HCT116 (cell line): ENCODE results near the gene COQ8B. TPM values are rescaled to one million over a fixed set of nuclear protein-coding genes. Genes with fewer than 3 reads are reported as not detected.

Experiments used
- ATAC-seq: fragments of 200-7000 bp; cut with Tn5 transposase; 2 replicates; pipeline ENCODE4 v1.9.1; 2020; ENCODE audit warnings: mild to moderate bottlenecking, moderate library complexity
- BruUV-seq: library from RNA; stranded (reverse); fragments of 400-500 nt; replicated peaks from 2 replicates; lab custom pipeline; 2021; lab: Mats Ljungman, UMichigan
- CTCF ChIA-PET: fragments of 300-600 bp; sonication (Branson Sonifier 250); formaldehyde crosslinking; loops from one replicate; lab custom pipeline; 2021; ENCODE audit warnings: antibody characterized with exemption; lab: Charles Lee
- POLR2A ChIA-PET: fragments of 300-600, 350-600 bp; sonication (Branson Sonifier 250); formaldehyde crosslinking; loops from one replicate; lab custom pipeline; 2021; ENCODE audit warnings: antibody characterized with exemption; lab: Charles Lee
- RAD21 ChIA-PET, 2 experiments: fragments of 300-600 bp; sonication (Branson Sonifier 250); formaldehyde crosslinking; loops; one replicate each; lab custom pipeline; 2023; ENCODE audit warnings: low total read pairs in 2 of 2; ENCODE audit not compliant: uncharacterized antibody in 2 of 2, unreplicated experiment in 2 of 2, low non-redundant PET in 1 of 2; lab: Charles Lee
- DNase-seq: peaks from one replicate; pipeline ENCODE4 v3.0.0-alpha.2; 2010; ENCODE audit warnings: low read depth, low spot score
- H2AFZ ChIP-seq: fragments of 200-600 bp; shearing (Covaris generic), sonication (generic); 2 replicates; pipeline ENCODE4 v1.6.1; 2017; ENCODE audit warnings: low read depth, mixed run types, mixed read lengths, antibody characterized with exemption, low read length; ENCODE audit not compliant: poor library complexity, severe bottlenecking
- H3K27ac ChIP-seq: 2 replicates; pipeline ENCODE4 v1.5.1; 2012; ENCODE audit warnings: low read depth, low read length
- H3K27me3 ChIP-seq: fragments of 200-600 bp; sonication (generic); 2 replicates; pipeline ENCODE4 v1.6.1; 2016; ENCODE audit warnings: mixed run types, low read length, mixed read lengths; ENCODE audit not compliant: insufficient read depth
- H3K36me3 ChIP-seq, 2 experiments: fragments of 200-500 bp in 1 of 2; fragments of 200-600 bp in 1 of 2; sonication (Bioruptor generic) in 1 of 2; sonication (generic) in 1 of 2; 2 replicates each; pipeline versions ENCODE4 v1.5.1 to v1.6.1; 2014 to 2016; ENCODE audit warnings: low read length in 2 of 2, inconsistent platforms in 1 of 2, mixed read lengths in 1 of 2, mixed run types in 1 of 2; ENCODE audit not compliant: insufficient read depth in 2 of 2, control insufficient read depth in 1 of 2
- H3K4me1 ChIP-seq, 2 experiments: fragments of 200-600 bp in 1 of 2; sonication (generic) in 1 of 2; 2 replicates each; pipeline versions ENCODE4 v1.5.1 to v1.6.1; 2012 to 2017; ENCODE audit warnings: low read length in 2 of 2, inconsistent platforms in 1 of 2, mild to moderate bottlenecking in 1 of 2, mixed read lengths in 1 of 2, mixed run types in 1 of 2, moderate library complexity in 1 of 2; ENCODE audit not compliant: insufficient read depth in 2 of 2, control insufficient read depth in 1 of 2
- H3K4me2 ChIP-seq: fragments of 200-600 bp; sonication (generic); 2 replicates; pipeline ENCODE4 v1.6.1; 2017; ENCODE audit warnings: mixed run types, low read length, mixed read lengths
- H3K4me3 ChIP-seq, 2 experiments: fragments of 200-600 bp in 1 of 2; sonication (generic) in 1 of 2; replicated peaks in 1 of 2; 2 replicates each; pipeline ENCODE4 v1.5.1; 2011 to 2016; ENCODE audit warnings: low read length in 2 of 2, control low read depth in 1 of 2, low read depth in 1 of 2, mild to moderate bottlenecking in 1 of 2, mixed read lengths in 1 of 2, mixed run types in 1 of 2
- H3K79me2 ChIP-seq: fragments of 200-600 bp; sonication (generic); 2 replicates; pipeline ENCODE4 v1.6.1; 2017; ENCODE audit warnings: mild to moderate bottlenecking, mixed run types, low read length, moderate library complexity, mixed read lengths; ENCODE audit not compliant: insufficient read depth
- H3K9ac ChIP-seq: fragments of 200-600 bp; sonication (generic); 2 replicates; pipeline ENCODE4 v1.6.1; 2016; ENCODE audit warnings: low read length, mixed read lengths
- H3K9me2 ChIP-seq: fragments of 200-600 bp; sonication (generic), shearing (Covaris generic); 2 replicates; pipeline ENCODE4 v1.6.1; 2017; ENCODE audit warnings: mixed run types, mild to moderate bottlenecking, moderate library complexity; ENCODE audit not compliant: insufficient read depth
- H3K9me3 ChIP-seq, 2 experiments: fragments of 200-500 bp in 1 of 2; fragments of 200-600 bp in 1 of 2; sonication (Bioruptor generic) in 1 of 2; sonication (generic) in 1 of 2; 2 replicates each; pipeline ENCODE4 v1.6.1; 2014 to 2017; ENCODE audit warnings: low read length in 2 of 2, mixed read lengths in 2 of 2, inconsistent platforms in 1 of 2, low read depth in 1 of 2, mild to moderate bottlenecking in 1 of 2, mixed run types in 1 of 2, moderate library complexity in 1 of 2; ENCODE audit not compliant: control insufficient read depth in 1 of 2, insufficient read depth in 1 of 2
- H4K20me1 ChIP-seq: fragments of 200-600 bp; sonication (generic), shearing (Covaris generic); 2 replicates; pipeline ENCODE4 v1.6.1; 2017; ENCODE audit warnings: mixed run types, mild to moderate bottlenecking, moderate library complexity; ENCODE audit not compliant: insufficient read depth
- ELF1 ChIP-seq: IDR thresholded peaks from 2 replicates; pipeline ENCODE4 v1.6.1; 2012; ENCODE audit warnings: low read depth, borderline replicate concordance
- EZH2phosphoT487 ChIP-seq: fragments of 200-600 bp; IDR thresholded peaks from 2 replicates; pipeline ENCODE4 v1.6.1; 2018; ENCODE audit warnings: antibody characterized with exemption, borderline replicate concordance
- FOSL1 ChIP-seq: IDR thresholded peaks from 2 replicates; pipeline ENCODE4 v1.6.1; 2012; ENCODE audit warnings: low read depth
- POLR2A ChIP-seq: IDR thresholded peaks from 2 replicates; pipeline ENCODE4 v1.7.0; 2011; ENCODE audit warnings: borderline replicate concordance; ENCODE audit not compliant: insufficient read depth, insufficient read length; ENCODE audit errors: extremely low read depth
- POLR2AphosphoS5 ChIP-seq: IDR thresholded peaks from 2 replicates; pipeline ENCODE4 v1.6.1; 2011; ENCODE audit warnings: mild to moderate bottlenecking, low read depth, low read length, moderate library complexity
- RAD21 ChIP-seq: IDR thresholded peaks from 2 replicates; pipeline ENCODE4 v1.6.1; 2012; ENCODE audit warnings: low read depth, mild to moderate bottlenecking
- SP1 ChIP-seq: IDR thresholded peaks from 2 replicates; pipeline ENCODE4 v1.6.1; 2012; ENCODE audit warnings: low read depth
- SRF ChIP-seq: IDR thresholded peaks from 2 replicates; pipeline ENCODE4 v1.6.1; 2012; ENCODE audit warnings: low read depth
- TCF7L2 ChIP-seq: IDR thresholded peaks from 2 replicates; pipeline ENCODE4 v1.7.0; 2011; ENCODE audit warnings: borderline replicate concordance, inconsistent platforms; ENCODE audit not compliant: insufficient read depth, insufficient read length; ENCODE audit errors: extremely low read depth
- ZFX ChIP-seq: fragments of 450-650 bp; IDR thresholded peaks from 2 replicates; pipeline ENCODE4 v1.6.1; 2017
- intact Hi-C: fragments of 100-400 bp; cut with micrococcal nuclease; formaldehyde crosslinking; loops from 2 replicates; pipeline ENCODE4 v1.10.0; 2022
- total RNA-seq: library from RNA; stranded (reverse); gene quantifications from one replicate; pipeline ENCODE4 v1.2.1, GENCODE V29; 2021; ENCODE audit not compliant: unreplicated experiment
- TF ChIP-seq, protein P1 (sequence below): IDR thresholded peaks from 2 replicates; pipeline ENCODE4 v1.6.1; 2012; ENCODE audit warnings: low read depth
- TF ChIP-seq, protein P2 (sequence below): IDR thresholded peaks from 2 replicates; pipeline ENCODE4 v1.6.1; 2012
- TF ChIP-seq, protein P3 (sequence below): IDR thresholded peaks from 2 replicates; pipeline ENCODE4 v1.6.1; 2011; ENCODE audit warnings: mild to moderate bottlenecking, low read length, moderate library complexity; ENCODE audit not compliant: insufficient replicate concordance; ENCODE audit errors: extremely low read depth

The COQ8B gene
- total RNA-seq, 1 experiment from 2014 or later, result 47.1 TPM

DNA sequence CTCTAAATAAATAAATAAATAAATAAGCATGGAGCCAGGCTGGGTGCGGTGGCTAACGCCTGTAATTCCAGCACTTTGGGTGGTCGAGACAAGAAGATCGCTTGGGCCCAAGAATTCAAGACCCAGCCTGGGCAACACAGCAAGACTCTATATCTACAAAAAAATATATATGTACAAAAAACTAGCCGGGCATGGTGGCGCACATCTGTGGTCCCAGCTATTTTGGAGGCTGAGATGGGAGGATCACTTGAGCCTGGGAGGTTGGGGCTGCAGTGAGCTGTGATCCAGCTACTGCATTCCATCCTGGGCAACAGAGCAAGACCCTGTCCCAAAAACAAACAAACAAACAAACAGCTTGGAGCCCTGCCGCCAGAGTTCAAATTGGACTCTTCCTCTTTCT, 30.9 kb upstream of the COQ8B start:
- intact Hi-C loops, result no loop called here
- Histone ChIP-seq H3K27me3 (no peaks in the 10 kb centered on the region), H3K79me2 (peaks cover 15% of the 10 kb centered on the region), H3K9ac (no peak overlapping the region), H3K27ac (no peak overlapping the region), H3K9me3 (no peaks in the 10 kb centered on the region), H3K4me2 (no peak overlapping the region), H3K4me3 (no peak overlapping the region), H4K20me1 (no peaks in the 10 kb centered on the region), H3K4me1 (peaks cover 23 to 31% of the 10 kb centered on the region in 2 experiments; a peak in 3 of 4 replicates), H3K36me3 (peaks cover 0 to 5% of the 10 kb centered on the region in 2 experiments; a peak in 1 of 4 replicates), H3K9me2 (no peaks in the 10 kb centered on the region), H2AFZ (no peak overlapping the region)
- ChIA-PET POLR2A (no interaction called here), CTCF (no interaction called here), RAD21 (no interaction called here)
- DNase-seq (no peak), ATAC-seq (no peak)
- TF ChIP-seq, protein P1, sequence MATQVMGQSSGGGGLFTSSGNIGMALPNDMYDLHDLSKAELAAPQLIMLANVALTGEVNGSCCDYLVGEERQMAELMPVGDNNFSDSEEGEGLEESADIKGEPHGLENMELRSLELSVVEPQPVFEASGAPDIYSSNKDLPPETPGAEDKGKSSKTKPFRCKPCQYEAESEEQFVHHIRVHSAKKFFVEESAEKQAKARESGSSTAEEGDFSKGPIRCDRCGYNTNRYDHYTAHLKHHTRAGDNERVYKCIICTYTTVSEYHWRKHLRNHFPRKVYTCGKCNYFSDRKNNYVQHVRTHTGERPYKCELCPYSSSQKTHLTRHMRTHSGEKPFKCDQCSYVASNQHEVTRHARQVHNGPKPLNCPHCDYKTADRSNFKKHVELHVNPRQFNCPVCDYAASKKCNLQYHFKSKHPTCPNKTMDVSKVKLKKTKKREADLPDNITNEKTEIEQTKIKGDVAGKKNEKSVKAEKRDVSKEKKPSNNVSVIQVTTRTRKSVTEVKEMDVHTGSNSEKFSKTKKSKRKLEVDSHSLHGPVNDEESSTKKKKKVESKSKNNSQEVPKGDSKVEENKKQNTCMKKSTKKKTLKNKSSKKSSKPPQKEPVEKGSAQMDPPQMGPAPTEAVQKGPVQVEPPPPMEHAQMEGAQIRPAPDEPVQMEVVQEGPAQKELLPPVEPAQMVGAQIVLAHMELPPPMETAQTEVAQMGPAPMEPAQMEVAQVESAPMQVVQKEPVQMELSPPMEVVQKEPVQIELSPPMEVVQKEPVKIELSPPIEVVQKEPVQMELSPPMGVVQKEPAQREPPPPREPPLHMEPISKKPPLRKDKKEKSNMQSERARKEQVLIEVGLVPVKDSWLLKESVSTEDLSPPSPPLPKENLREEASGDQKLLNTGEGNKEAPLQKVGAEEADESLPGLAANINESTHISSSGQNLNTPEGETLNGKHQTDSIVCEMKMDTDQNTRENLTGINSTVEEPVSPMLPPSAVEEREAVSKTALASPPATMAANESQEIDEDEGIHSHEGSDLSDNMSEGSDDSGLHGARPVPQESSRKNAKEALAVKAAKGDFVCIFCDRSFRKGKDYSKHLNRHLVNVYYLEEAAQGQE, result no peak
- TF ChIP-seq POLR2A (no peak), SP1 (no peak), POLR2AphosphoS5 (no peak), EZH2phosphoT487 (no peak), FOSL1 (no peak), ELF1 (no peak), TCF7L2 (no peak), SRF (no peak), ZFX (no peak), RAD21 (no peak)
- TF ChIP-seq, protein P2, sequence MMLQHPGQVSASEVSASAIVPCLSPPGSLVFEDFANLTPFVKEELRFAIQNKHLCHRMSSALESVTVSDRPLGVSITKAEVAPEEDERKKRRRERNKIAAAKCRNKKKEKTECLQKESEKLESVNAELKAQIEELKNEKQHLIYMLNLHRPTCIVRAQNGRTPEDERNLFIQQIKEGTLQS, result no peak
- TF ChIP-seq, protein P3, sequence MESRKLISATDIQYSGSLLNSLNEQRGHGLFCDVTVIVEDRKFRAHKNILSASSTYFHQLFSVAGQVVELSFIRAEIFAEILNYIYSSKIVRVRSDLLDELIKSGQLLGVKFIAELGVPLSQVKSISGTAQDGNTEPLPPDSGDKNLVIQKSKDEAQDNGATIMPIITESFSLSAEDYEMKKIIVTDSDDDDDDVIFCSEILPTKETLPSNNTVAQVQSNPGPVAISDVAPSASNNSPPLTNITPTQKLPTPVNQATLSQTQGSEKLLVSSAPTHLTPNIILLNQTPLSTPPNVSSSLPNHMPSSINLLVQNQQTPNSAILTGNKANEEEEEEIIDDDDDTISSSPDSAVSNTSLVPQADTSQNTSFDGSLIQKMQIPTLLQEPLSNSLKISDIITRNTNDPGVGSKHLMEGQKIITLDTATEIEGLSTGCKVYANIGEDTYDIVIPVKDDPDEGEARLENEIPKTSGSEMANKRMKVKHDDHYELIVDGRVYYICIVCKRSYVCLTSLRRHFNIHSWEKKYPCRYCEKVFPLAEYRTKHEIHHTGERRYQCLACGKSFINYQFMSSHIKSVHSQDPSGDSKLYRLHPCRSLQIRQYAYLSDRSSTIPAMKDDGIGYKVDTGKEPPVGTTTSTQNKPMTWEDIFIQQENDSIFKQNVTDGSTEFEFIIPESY, result no peak
- BruUV-seq, result no TSS peak
